GM18517 (cell line): ENCODE data around the gene HAVCR1.
"Not testable (repeated sequence)": the region's sequence is repeated elsewhere in the genome, so short reads cannot be mapped to it uniquely, and the experiment has no call there.

Experiments used
- ATAC-seq: cut with Tn5 transposase; IDR thresholded peaks from one replicate; pipeline ENCODE4 v1.9.1; 2021; ENCODE audit warnings: mild to moderate bottlenecking, moderate library complexity; ENCODE audit not compliant: unreplicated experiment

HAVCR1 gene

DNA sequence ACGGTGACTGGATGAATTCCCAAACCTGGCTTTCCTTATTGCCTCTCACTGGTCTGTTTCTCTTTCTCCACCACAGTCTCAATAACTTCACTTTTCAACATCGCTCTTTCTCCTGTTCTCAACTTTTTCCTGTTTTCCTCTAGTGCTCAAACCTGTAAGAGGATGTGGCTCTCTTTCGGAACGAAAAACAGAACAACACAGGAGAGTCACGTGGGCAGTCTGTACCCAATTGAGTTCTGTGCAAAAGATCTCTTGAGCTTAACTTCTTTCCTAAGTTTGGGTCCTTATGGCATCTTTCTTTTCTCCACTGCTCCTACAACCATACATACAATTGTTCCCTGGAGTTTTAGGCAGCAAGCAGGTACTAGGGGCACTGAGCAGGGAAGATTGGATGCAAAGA is 8.9 kb downstream of the HAVCR1 start:
- ATAC-seq: no peak

DNA sequence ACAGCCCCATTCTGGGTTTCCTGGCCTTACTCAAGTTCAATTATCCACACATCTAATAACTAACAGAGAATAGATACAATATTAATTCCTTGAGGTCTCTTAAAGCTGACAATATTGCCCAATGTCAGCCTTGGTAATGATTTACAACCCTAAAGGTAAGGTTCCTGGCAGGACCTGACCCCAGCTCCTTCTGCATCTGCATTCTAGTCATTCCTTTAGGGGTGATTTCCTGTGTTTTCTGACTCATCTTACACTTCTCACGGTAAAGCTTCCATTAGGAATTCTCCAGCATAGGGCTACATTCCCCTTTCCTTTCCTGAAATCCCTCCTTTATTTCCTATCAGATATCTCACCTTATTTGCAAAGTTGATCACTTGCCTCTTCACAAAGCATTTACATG is 9.3 kb downstream of the HAVCR1 start:
- no peak for ATAC-seq

DNA sequence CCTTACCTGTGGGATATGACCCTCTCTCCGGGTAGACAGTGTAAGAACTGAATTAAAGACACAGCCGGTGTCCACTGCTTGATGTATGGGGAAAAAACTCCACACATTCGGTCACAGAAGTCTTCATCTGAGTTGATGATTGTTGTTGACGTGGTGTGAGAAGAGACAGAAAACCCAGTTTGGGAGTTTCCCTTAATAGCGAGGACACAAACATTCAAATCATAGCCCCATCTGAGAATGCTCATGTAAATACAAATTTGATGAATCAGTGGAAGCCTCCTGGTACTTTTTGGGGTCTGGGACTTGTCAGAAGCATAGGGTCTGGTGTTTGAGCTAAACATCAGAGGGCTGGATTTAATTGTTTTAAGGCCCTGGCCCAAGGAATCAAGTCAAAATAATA is 11.0 kb downstream of the HAVCR1 start:
- no peak for ATAC-seq

DNA sequence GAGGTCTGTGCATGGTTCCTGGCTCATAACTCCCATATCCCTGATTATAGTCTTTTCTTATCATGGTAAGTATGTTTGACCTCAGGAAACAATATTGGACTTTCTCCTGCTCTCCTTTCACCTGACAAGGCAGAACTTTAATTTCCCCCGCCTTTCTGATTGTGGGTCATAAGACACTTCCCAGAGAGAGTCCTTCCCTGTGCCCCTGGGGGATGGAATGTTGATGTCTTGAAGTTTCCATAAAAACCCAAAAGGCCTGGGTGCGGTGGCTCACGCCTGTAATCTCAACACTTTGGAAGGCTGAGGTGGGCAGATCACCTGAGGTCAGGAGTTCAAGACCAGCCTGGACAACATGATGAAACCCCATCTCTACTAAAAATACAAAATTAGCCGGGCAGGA is 11.9 kb downstream of the HAVCR1 start:
- not testable (repeated sequence) for ATAC-seq

DNA sequence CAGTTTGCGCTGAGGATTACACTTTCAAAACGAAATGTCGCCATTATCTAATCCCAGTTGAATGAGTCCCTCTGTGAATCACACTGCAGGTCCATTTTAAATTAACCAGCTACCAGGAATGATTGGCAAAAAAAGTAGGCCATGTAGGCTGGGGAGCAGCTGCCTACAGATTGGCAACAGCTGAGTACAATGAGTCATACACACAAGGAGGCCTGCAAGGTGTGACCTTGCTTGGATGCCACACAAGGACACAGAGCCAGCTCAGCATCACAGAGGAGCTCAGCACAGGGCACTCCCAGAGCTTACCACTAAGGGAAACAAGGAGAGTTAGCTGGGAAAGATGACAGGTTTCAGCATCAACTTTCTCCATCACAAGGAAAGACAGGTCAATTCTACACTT is 12.9 kb downstream of the HAVCR1 start:
- no peak for ATAC-seq

DNA sequence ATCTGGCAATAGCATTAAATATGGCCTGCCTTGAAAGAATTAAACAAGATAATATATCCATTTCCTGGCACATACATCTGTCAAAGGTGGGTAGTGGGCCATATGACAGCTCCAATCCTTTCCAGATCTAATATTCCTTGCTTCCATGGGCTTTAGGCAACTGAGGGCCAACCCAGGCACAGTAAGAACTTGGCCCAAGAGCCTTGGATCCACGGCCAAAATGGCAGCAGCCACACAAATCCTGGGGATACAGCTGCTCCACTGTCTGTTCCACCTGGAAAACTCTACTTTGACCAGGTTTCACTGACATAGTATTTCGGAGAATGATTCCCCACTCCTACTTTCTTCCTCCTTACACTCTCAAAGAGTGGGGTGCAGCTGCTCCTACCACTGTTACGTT is 13.3 kb downstream of the HAVCR1 start:
- ATAC-seq: no peak

DNA sequence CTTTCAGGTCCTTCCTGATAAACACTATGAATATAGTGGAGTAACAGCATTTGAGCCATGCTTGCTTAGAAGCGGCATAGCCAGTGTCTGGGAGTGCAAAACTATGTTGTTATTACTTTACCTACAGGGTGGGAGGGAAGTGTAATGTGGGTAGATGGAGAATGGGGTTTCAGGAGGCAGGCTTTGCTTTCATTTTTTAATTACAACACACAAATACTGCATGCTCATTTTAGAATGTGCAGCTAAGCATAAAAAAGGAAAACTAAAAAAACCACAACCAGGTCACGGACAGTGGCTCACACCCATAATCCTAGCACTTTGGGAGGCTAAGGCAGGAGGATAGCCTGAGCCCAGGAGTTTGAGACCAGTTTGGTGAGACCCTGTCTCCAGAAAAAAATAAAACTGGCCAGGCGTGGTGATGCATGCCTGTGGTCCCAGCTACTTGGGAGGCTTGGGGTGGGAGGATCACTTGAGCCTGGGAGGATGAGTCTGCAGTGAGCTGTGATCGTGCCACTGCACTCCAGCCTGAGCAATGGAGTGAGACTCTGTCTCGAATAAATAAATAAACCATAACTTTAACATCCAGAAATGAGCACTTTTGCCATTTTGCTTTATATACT is 20.2 kb downstream of the HAVCR1 start:
- ATAC-seq: no peak

DNA sequence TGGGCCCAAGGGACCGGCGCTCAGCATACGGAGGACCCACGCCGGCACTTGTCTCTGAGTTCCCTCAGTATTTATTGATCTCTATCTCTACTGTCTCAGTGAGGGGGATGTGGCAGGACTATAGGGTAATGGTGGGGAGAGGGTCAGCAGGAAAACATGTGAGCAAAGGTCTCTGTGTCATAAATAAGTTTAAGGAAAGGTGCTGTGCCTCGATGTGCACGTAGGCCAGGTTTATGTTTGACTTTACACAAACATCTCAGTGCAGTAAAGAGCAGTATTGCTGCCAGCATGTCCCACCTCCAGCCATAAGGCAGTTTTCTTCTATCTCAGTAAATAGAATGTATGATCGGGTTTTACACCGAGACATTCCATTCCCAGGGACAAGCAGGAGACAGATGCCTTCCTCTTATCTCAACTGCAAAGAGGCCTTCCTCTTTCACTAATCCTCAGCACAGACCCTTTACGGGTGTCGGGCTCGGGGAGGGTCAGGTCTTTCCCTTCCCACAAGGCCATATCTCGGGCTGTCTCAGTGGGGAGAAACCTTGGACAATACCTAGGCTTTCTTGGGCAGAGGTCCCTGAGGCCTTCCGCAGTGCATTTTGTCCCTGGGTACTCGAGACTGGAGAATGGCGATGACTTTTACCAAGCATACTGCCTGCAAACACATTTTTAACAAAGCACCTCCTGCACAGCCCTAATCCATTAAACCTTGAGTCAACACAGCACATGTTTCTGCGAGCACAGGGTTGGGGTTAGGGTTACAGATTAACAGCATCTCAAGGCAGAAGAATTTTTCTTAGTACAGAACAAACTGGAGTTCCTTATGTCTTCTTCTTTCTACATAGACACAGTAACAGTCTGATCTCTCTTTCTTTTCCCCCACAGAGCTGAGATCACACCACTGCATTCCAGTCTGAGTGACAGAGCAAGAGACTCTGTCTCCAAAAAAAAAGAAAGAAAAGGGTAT is 24.5 kb downstream of the HAVCR1 start:
- ATAC-seq: not testable (repeated sequence)

DNA sequence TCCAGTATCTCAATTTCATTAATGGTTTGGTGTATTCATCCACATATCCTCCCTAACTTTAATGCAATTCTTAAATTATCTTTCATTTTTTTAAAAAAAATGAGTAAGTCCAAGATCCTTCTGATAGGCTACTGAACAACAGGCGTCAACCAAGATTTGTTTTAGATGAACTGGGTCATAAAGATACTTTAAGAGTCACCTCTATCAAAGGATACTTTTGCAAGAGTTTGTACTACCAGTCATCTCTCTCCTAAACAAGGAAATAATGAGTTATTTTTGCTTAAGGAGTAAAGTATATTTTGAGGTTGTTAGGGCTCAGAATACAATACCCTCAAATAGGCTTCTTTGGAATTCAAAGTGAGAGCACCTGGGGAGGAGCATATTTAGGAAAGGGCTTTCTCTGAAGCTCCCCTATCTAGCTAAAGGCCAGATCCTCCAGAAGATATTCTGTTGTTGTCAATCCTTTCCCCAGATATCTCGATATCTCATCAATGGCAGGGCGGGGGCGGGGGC is 25.8 kb downstream of the HAVCR1 start:
- no peak for ATAC-seq

DNA sequence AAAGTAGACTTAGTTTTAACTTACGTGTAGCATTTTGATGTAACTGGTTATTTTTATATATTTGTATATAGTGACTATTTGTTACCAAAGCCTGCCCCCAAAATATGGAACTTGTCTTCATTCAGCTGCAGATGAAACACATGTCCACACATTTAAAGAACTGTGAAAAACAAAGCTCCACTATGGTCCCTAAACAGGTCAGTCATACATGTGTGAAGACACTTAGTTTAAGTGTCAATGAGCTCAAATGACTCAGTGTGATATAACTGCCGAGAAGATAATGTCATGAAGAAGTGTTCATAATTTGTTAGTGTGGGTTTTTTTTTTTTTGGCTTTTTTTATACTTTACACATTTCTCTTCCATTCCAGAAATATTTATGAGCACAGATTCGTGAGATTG is 28.2 kb downstream of the HAVCR1 start:
- no peak for ATAC-seq

DNA sequence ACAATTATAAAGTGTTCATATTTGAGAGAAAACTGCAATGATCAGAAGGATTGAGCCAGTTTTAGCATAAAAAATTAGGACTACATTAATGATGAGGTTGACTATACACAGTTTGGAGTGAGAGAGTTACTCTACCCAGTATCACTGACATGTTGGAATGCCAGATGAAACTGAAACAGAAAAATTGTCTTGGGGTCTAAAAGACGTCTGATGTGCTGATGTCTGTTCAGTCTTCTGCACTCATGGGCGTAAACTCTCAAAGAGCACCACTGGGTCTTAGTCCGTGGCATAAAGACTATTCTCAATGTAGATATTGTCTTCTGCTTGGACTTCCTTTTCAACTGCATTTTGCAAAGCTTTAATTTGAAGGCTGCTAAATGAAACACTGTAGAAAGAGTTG is 29.5 kb downstream of the HAVCR1 start:
- no peak for ATAC-seq

DNA sequence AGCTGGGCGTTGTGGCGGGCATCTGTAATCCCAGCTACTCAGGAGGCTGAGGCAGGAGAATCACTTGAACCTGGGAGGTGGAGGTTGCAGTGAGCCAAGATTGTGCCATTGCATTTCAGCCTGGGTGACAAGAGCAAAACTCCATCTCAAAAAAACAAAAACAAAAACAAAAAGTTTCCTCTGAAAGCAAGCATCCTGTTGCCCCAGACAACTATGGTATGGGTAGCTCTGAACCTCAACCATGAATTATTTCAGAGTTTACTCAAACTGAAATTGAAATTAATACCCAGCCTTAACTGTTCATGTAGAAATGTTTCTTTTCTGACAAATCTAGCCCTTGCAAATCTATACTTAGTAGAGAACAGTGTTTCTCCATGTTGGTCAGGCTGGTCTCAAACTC is 31.3 kb downstream of the HAVCR1 start:
- peak; percentile 95 for ATAC-seq

DNA sequence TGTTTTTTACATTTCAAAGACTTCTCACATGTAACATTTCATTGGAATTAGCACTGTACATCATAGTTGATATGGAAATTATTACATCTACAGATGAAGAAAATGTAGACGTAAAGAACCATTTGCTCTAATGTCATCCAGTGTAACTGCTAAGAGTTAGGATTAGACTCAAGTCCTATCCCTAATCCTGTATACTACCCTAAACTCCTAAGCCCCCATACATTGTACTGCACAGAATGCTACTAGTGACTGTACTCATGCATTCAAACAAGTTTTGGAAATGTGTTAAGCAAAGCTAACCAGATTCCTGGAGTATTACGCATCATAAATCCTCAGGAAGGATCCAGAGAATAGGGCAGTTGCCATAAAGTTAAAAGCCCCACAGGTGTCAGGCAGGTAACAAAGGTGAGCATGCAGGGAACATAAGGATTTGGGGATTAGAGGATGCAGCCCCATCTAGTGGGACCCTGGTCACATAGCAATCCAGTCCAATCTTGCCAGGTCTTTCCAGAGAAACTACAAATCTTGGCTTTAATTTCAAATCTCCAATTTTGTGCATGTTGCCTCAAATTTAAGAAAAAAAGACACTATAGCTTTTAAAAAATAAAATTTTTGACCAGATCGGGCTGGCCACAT is 32.0 kb downstream of the HAVCR1 start:
- no peak for ATAC-seq

DNA sequence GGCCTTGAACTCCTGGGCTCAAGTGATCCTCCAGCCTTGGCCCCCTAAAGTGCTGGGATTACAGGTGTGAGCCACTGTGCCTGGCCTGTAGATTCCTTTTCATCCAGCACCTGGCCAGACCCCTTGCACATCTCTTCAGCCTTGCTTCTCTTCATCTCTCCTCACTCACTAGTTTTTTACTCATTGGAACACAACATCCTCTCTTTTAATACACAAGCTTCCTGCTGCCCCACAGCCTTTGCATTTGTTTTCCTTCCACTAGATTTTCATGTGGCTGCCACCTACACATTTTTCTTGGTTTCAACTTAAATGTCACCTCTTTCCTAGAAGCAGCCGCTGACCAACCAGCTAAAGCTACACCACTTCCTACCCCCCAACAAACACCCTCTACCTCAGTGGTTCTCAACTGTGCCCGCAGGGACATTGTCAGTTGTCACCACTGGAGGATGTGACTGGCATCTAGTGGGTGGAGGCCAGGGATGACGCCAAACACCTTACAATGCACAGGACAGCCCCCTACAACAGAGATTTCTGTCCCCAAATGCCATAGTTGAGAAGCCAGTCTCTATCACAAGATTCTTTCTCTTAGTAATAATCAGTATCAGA is 33.7 kb downstream of the HAVCR1 start:
- ATAC-seq: peak; percentile 30

DNA sequence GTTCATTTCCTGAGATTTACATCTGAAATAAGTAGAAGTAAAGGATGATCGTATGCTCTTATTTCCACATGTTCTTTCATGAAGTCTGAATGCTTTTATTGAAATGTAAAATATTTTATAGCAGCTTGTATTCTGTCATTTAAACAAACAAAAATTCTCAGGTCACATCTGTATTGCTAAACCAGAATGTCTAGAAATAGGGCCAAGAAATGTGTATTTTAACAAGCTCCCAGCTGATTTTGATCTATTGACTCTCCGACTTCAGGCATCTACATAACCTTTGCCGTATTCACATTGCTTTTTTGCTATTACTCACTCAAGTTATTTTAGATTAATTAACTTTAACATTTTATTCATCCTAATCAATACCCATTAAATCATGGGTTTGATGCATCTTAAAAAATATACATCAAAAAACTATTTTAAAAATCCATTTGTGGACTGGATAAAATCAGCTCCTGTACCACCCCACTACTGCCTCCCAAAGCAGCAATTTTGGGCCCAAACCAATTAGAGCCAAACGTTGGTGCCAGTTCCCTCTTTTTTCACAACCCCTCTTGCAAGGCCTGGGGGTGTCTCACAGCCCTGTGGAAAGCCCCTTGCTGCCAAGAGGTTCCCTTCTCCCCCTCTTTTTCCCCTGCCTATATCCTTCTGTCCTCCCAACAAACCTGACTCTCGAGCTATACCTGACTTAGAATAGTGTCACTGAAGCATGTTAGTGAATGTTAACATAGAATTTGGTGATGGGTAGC is 34.5 kb downstream of the HAVCR1 start:
- ATAC-seq: no peak

DNA sequence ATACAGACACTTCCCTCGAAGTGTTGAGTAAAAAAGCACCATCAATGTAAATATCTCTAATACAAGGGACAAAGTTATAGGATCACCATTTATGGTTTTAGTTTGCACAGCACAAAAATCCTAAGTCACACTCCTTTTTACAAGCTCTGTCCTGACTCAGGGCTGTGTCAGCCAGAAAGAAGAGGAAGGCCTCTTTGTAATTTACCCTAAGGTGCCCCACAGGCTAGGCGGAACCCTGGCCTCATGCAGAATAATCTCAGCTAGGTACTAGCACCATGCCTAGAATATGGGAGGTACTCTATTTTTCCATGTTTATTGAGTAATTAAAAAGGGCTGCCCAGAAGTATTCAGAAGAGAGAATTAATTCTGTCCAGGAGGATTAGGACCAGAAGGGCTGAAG is 36.9 kb downstream of the HAVCR1 start:
- ATAC-seq: no peak

DNA sequence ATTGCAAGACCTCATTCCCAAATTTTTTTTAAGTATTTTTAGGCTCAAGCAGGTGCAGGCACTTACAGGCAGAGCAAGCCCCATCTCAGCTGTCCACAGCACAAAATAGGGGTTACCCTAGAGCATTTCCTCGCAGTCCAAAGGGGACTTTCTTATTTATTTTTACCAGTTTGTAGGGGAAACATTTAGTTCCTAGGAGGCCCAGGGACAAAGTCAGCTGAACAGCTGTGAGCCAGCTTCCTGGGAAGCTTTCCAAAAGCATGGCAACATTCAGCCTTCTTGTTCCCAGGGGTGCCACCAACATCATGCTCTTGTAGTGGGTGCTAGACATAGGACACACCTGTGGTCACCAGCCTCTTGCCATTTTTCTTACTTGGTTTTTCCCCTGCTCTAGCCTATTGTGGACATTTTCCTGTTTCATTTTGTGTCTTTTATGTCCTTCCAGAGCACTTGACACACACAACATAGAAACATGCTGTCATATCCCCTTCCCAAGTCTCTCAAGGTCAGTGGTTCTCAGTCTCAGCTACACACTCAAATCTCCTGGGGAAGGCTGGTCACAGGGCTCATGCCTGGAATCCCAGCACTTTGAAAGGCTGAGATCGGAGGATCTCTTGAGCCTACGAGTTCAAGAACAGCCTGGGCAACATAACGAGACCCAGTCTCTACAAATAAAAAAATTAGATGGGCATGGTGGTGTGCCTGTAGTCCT is 38.2 kb downstream of the HAVCR1 start:
- no peak for ATAC-seq

DNA sequence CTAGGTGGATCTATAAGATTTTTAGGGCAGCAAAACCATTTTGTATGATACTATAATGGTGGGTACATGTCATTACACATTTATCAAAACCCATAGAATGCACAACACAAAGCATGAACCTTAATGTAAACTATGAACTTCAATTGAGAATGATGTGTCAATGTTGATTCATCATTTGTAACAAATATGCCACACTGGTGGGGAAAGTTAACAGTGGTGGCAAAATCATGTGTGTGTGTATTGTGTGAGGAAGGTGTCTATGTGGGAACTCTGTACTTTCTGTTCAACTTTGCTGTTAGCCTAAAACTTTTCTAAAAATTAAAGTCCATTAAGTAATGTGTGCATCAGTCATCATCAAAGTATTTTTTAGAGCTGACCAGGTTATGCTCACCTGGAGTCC is 38.9 kb downstream of the HAVCR1 start:
- ATAC-seq: no peak

DNA sequence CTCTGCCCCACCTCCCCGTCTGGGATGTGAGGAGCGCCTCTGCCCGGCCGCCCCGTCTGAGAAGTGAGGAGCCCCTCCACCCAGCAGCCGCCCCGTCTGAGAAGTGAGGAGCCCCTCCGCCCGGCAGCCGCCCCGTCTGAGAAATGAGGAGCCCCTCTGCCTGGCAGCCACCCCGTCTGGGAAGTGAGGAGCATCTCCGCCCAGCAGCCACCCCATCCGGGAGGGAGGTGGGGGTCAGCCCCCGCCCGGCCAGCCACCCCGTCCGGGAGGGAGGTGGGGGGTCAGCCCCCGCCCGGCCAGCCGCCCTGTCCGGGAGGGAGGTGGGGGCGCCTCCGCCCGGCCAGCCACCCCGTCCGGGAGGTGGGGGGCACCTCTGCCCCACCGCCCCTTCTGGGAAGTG is 44.8 kb downstream of the HAVCR1 start:
- not testable (repeated sequence) for ATAC-seq

DNA sequence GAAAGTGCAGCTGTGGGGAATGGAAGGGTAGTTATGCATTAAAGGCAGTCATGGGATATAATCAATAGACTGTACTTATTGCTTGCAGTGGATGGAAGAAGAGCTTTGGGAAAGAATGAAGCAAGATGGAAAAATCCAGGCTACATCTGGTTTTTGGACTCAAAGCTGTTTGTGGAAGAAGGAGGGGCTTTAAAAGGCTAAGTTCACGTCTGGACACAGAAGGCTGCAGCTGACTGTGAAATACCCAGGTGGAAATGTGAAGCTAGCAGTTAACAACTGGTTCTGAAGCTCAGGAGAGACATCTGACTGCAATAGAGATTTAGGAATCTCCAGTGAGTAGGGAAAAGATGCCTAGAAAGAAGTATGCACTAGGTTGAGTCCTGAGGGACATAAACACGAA is 52.7 kb downstream of the HAVCR1 start:
- no peak for ATAC-seq
